DND-41 (cell line): Measurements from ENCODE around the gene CPT1A.

Experiments used
- ATAC-seq: fragments of 200-7000 bp; cut with Tn5 transposase; 3 replicates; pipeline ENCODE4 v1.9.1; 2021; ENCODE audit warnings: low read depth; ENCODE audit not compliant: insufficient read depth
- DNase-seq: peaks from one replicate; pipeline ENCODE4 v3.0.0-alpha.2; 2020
- H2AFZ ChIP-seq: 2 replicates; pipeline ENCODE4 v1.6.0; 2012; ENCODE audit warnings: low read depth, low read length
- H3K27ac ChIP-seq: 2 replicates; pipeline ENCODE4 v1.5.1; 2012; ENCODE audit warnings: low read length, inconsistent platforms
- H3K27me3 ChIP-seq: fragments of 200-600 bp; sonication (generic); 2 replicates; pipeline ENCODE4 v1.6.0; 2012; ENCODE audit warnings: low read length, mild to moderate bottlenecking, inconsistent platforms; ENCODE audit not compliant: insufficient read depth, poor library complexity
- H3K36me3 ChIP-seq: 2 replicates; pipeline ENCODE4 v1.5.1; 2012; ENCODE audit warnings: low read length, inconsistent platforms; ENCODE audit not compliant: insufficient read depth
- H3K4me1 ChIP-seq: 2 replicates; pipeline ENCODE4 v1.5.1; 2012; ENCODE audit warnings: mild to moderate bottlenecking, low read length; ENCODE audit not compliant: insufficient read depth
- H3K4me2 ChIP-seq: 2 replicates; pipeline ENCODE4 v1.6.0; 2012; ENCODE audit warnings: mild to moderate bottlenecking, moderate library complexity, low read length, inconsistent platforms; ENCODE audit not compliant: insufficient read depth
- H3K4me3 ChIP-seq, 2 experiments: fragments of 200-600 bp in 1 of 2; shearing (Covaris generic) in 1 of 2; 2 replicates each; pipeline ENCODE4 v1.5.1; 2012 to 2016; ENCODE audit warnings: inconsistent platforms in 2 of 2, low read length in 2 of 2, mild to moderate bottlenecking in 2 of 2, low read depth in 1 of 2, moderate library complexity in 1 of 2
- H3K79me2 ChIP-seq: 2 replicates; pipeline ENCODE4 v1.6.0; 2012; ENCODE audit warnings: low read length, inconsistent platforms; ENCODE audit not compliant: insufficient read depth
- H3K9ac ChIP-seq: 2 replicates; pipeline ENCODE4 v1.6.0; 2012; ENCODE audit warnings: low read depth, mild to moderate bottlenecking, inconsistent platforms, low read length, moderate library complexity
- H3K9me3 ChIP-seq: 2 replicates; pipeline ENCODE4 v1.5.1; 2012; ENCODE audit warnings: low read length, moderate library complexity, mild to moderate bottlenecking, inconsistent platforms; ENCODE audit not compliant: insufficient read depth, severe bottlenecking
- H4K20me1 ChIP-seq: 2 replicates; pipeline ENCODE4 v1.6.0; 2012; ENCODE audit warnings: low read length; ENCODE audit not compliant: insufficient read depth
- CTCF ChIP-seq: IDR thresholded peaks from 2 replicates; pipeline ENCODE4 v1.5.1; 2012; ENCODE audit warnings: borderline replicate concordance, low read length, moderate library complexity, mild to moderate bottlenecking; ENCODE audit not compliant: poor library complexity, severe bottlenecking; ENCODE audit errors: extremely low read depth
- EZH2 ChIP-seq: IDR thresholded peaks from 3 replicates; pipeline ENCODE4 v1.6.1; 2012; ENCODE audit warnings: borderline replicate concordance, low read depth, mild to moderate bottlenecking, moderate library complexity, low read length, inconsistent platforms; ENCODE audit not compliant: severe bottlenecking

Gene CPT1A

DNA sequence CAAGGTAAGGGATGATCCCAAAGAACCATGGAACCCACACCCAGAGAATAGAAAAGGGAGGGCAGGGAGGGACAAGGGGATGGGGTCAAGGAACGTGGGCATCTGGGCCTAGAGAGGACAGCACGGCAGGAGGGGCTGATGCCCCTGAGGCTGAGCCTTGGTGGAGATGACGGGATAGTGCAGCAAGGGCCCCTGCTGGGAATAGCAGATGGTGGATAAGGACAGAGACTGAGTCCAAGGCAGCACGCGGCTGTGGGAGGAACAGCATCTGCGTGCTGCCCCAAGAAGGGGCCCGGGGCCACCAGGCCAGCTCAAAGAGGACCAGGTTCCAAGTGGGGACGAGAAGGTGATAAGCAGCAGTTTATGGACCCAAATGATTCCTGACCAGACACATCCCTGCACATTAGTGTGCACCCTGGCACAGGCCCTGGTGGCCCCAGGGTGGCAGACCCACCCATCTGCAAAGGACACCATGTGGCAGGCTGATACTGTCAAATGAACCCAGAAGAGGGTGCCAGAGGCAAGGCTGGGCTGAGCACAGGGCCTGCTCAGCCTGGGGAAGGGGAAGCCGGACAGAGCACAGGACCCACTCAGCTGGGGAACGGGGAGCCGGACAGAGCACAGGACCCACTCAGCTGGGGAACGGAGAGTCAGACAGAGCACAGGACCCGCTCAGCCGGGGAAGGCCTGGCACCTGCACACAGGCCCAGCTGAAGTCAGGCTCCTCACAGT, 77.6 kb downstream of the CPT1A start:
- H3K27me3 ChIP-seq, result no peaks in the 10 kb centered on the region
- H3K4me1 ChIP-seq, result no peaks in the 10 kb centered on the region
- H3K79me2 ChIP-seq, result no peaks in the 10 kb centered on the region
- no peak for ATAC-seq
- peaks cover 59% of the 10 kb centered on the region for H3K36me3 ChIP-seq
- no peak overlapping the region for H2AFZ ChIP-seq
- H3K9ac ChIP-seq, result no peak overlapping the region
- H3K27ac ChIP-seq, result no peak overlapping the region
- no peak for TF ChIP-seq EZH2
- peak; percentile 23 for TF ChIP-seq CTCF
- no peaks in the 10 kb centered on the region for H3K9me3 ChIP-seq
- H3K4me3 ChIP-seq, result no peak overlapping the region
- H3K4me2 ChIP-seq, result no peak overlapping the region
- no peaks in the 10 kb centered on the region for H4K20me1 ChIP-seq
- DNase-seq, result no peak

- Histone ChIP-seq H3K27ac (no peak overlapping the region), H3K9ac (no peak overlapping the region), H3K79me2 (no peaks in the 10 kb centered on the region), H3K27me3 (no peaks in the 10 kb centered on the region), H3K4me2 (no peak overlapping the region), H2AFZ (no peak overlapping the region), H3K4me3 (no peak overlapping the region), H3K4me1 (no peaks in the 10 kb centered on the region), H4K20me1 (no peaks in the 10 kb centered on the region), H3K9me3 (no peaks in the 10 kb centered on the region), H3K36me3 (peaks cover 58% of the 10 kb centered on the region)
- ATAC-seq (no peak), DNase-seq (no peak)
- TF ChIP-seq EZH2 (no peak), CTCF (no peak)
These were observed 78.5 kb downstream of the CPT1A start for GRCh38 chr11:68763181-68763721.

DNA sequence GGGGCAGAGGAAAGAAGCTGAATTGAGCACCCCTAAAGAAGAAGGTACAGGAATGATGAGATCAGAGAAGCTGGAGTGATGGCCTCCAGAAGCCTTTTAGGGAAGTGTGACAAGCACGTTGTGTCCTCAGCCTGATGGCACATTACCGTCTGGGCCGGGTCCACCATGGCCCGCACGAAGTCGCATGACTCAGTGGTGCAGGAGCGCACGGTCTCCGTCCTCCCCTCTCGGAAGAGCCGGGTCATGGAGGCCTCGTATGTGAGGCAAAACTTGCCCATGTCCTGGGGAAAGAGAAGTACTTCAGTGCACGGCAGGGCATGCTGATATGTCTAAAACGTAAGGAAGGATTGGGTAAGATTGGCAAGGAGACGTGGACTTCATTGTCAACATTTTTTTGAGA, 79.2 kb downstream of the CPT1A start:
- Histone ChIP-seq H3K4me1 (no peaks in the 10 kb centered on the region), H3K79me2 (no peaks in the 10 kb centered on the region), H3K4me3 (no peak overlapping the region), H3K9me3 (no peaks in the 10 kb centered on the region), H3K4me2 (no peak overlapping the region), H4K20me1 (no peaks in the 10 kb centered on the region), H3K9ac (no peak overlapping the region), H2AFZ (no peak overlapping the region), H3K27ac (no peak overlapping the region), H3K36me3 (peaks cover 65% of the 10 kb centered on the region), H3K27me3 (no peaks in the 10 kb centered on the region)
- no peak for DNase-seq
- TF ChIP-seq EZH2 (no peak), CTCF (no peak)
- ATAC-seq, result no peak
